ENCODE data around the gene TRAF4.
"Not testable (repeated sequence)": the region's sequence is repeated elsewhere in the genome, so short reads cannot be mapped to it uniquely, and the experiment has no call there.

Gene TRAF4

GRCh38 chr17:28748852-28749515 lies 5.2 kb downstream of the TRAF4 start:
- no peak for DNase-seq (ENCODE audit: low read depth in 2 of 2)

DNA sequence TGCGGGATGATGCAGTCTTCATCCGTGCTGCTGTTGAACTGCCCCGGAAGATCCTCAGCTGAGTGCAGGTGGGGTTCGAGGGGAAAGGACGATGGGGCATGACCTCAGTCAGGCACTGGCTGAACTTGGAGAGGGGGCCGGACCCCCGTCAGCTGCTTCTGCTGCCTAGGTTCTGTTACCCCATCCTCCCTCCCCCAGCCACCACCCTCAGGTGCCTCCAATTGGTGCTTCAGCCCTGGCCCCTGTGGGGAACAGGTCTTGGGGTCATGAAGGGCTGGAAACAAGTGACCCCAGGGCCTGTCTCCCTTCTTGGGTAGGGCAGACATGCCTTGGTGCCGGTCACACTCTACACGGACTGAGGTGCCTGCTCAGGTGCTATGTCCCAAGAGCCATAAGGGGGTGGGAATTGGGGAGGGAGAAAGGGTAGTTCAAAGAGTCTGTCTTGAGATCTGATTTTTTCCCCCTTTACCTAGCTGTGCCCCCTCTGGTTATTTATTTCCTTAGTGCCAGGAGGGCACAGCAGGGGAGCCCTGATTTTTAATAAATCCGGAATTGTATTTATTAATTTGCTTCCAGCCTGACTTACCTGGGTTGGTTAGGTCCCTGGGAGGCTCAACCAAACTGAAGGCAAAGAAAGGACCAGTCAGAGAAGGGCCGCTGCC lies 5.8 kb downstream of the TRAF4 start:
- DNase-seq (ENCODE audit: low read depth in 2 of 2) = no peak

- peak; percentile 81 for DNase-seq (ENCODE audit: low read depth in 2 of 2)
Measured at GRCh38 chr17:28750178-28751047, 6.6 kb downstream of the TRAF4 start.

DNA sequence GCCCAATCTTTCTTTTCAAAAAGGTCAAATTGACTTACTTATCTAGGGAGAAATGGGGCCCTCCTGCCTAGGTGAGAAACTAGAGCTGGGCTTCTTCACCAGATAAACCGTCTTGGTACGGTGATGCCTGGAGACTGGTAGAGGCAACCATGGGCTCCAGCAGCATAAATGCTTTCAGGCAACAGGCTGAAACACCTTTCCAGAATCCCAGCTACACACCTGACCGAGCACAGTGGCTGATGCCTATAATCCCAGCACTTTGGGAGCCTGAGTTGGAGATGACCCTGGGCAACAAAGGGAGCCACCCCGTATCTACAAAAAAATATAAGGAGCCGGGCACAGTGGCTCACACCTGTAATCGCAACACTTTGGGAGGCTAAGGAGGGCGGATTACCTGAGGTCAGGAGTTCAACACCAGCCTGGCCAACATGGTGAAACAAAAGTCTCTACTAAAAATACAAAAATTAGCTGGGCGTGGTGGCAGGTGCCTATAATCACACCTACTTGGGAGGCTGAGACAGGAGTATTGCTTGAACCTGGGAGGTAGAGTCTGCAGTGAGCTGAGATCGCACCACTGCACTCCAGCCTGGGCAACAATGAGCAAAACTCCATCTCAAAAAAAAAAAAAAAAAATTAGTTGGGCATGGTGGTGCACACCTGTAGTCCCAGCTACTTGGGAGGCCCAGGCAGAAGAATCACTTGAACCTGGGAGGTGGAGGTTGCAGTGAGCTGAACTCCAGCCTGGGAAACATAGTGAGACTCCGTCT lies 8.0 kb downstream of the TRAF4 start:
- DNase-seq (ENCODE audit: low read depth in 2 of 2) = no peak

DNA sequence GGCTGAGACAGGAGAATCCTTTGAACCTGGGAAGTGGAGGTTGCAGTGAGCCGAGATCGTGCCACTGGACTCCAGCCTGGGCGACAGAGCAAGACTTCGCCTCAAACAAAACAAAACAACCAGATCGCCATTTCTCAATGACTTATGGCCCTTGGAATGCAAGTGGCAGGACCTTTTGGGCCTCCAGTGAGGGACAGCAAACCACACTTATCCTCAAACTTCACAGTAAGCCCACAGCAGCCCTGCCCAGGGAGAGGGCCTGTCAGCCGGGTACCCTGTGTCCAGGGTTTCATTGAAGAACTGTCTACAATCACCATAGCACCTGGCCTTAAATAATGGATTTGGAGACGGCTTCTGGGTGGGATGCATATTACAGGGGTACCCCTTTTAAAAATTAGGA lies 11.7 kb downstream of the TRAF4 start:
- DNase-seq (ENCODE audit: low read depth in 2 of 2) = no peak

GRCh38 chr17:28756049-28756804 lies 12.4 kb downstream of the TRAF4 start:
- DNase-seq (ENCODE audit: low read depth in 2 of 2) = no peak

DNA sequence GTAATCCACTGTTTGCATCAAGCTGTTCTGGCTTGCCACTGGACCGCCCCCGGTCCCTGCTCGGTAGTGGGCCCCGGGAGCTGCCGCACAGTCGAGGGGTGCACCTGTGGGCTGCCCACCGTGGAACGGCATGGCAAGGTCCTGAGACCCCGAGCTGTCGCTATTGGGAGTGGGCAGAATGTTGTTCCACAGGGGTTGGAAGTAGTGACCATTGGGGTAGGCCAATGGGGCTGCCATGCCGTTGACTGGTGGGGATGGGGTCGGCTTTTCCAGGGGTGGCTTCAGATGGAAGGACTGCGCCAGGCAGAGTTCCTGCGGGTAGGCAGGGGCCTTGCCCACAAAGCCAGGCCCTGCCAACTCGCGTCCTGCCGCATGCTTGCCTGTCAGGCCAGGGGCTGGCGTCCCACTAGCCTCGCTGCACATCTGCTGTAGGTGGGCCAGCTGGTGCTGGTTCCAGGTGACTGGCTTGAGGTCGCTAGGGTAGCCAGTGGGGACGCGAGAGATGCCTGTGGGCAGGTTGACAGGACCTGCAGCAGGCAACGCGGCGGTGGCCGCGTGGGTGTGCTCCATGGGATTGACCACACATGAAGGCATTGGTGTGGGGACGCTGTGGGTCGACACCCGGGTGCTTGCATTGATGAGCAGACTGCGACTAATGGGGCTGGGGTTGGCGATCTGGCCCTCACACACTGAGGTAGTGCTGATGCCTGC lies 14.8 kb downstream of the TRAF4 start:
- DNase-seq (ENCODE audit: low read depth in 2 of 2) = no peak

DNA sequence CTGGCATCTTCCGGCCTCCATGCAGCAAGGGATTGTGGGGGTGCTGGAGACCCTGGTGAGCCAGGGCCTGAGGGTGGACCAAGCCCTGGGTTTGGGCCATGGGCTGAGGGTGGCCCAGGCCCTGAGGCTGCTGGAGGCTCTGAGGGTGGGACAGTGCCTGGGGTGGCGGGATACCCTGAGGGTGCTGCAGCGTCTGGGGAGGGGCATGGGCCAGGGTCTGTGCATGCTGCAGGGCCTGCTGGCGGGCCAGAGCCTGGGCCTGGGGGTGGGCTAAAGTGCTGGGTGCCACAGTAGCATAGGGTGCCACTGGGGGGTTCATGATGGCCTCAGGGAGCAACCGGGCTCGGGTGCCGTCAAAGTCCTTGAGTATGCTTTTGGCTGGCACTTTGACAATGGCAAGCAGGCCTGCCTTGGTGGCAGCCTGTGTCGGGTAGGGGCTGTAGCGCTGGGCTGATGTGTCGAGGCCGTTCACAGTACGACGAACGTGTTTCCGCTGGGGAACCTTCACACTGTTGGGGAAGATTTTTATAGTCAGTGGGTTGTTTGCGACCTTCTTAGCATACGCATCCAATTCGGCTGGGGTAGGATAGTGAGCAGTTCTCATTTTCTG lies 15.6 kb downstream of the TRAF4 start:
- DNase-seq (ENCODE audit: low read depth in 2 of 2) = no peak

DNA sequence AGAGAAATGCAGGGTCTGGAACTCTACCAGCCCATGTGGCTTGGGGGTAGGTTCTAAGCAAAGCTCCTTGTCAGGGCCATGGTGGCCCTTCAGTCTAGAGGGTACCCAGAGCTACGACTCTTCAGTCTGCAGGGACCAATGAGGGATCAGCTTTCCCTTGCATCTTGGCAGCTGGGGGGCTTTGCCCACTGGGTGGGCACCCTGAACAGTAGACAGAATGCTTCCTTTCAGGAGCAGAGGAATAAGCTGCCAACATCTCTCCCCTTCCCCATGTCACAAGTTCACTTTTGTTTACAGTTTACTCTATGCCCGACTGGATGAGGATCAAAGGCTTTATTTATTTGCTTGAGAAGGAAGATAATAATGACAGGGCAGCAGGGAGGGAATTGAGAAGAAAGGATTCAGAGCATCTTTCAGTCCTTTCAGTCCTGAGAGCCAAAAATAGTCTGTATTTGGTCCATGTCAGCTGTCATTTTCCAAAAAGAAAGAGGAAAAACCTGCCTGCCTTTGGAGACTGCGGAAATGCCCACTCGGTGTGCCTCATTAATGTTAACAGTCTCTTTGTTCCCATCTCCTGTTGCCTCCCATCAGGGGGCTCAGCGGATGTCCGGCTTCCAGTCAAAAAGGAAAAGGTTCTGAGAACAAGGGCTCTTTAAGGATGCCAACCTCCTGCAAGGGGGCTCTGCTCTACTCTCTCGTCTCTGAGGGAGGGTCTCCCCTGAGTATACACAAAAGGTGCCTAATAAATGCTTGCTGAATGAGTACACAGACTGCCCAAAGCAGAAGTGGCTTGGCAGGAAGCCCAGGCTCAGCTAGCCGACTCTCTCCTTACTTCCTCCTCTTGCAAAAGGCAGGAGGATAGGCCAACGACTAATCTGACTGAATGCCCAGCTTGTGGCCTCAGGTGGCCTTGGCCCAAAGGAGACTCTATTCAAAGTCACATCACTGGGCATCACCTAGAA lies 17.1 kb downstream of the TRAF4 start:
- no peak for DNase-seq (ENCODE audit: low read depth in 2 of 2)

GRCh38 chr17:28763137-28763799 lies 19.5 kb downstream of the TRAF4 start:
- DNase-seq (ENCODE audit: low read depth in 2 of 2) = no peak

GRCh38 chr17:28763804-28764266 lies 20.0 kb downstream of the TRAF4 start:
- DNase-seq (ENCODE audit: low read depth in 2 of 2) = peak; percentile 65 to 73

DNA sequence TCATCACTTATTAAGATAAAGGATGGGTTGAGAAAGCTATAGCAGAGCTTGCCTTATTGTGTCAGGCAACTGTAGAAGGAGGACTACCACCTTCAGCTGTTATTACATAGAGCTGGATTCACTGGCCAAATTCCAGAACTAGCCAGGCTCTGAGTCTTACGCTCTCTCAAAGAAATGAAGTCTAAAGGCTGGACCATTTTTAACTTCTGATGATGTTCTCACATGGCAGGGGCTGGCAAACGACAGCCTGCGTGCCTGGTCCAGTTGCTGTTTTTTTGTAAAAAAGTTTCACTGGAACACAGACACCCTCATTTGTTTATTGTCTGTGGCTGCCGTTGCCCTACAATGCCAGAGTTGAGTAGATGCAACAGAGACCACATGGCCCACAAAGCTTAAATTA lies 21.2 kb downstream of the TRAF4 start:
- no peak for DNase-seq (ENCODE audit: low read depth in 2 of 2)

GRCh38 chr17:28773736-28774135 lies 29.9 kb downstream of the TRAF4 start:
- DNase-seq (ENCODE audit: low read depth in 2 of 2) = no peak

DNA sequence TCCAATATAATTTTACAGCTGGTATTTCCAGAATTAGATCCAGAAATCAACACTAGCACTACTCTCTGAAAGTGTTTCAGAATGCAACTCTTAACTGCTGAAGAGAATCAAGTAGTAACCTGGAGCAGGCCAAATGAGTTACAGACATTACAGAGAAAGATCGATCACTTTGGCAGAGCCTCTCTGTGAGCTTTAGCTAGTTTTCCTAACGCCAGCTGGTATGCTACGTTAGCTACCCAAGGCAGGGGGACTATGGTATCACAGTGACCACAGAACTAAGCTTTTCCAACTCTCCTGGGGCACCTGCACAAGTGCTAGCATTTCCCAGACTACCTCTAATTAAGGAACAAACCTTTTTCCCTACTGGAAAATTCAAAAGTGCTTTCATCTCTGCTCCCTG lies 30.4 kb downstream of the TRAF4 start:
- no peak for DNase-seq (ENCODE audit: low read depth in 2 of 2)

- DNase-seq (ENCODE audit: low read depth in 2 of 2) = no peak
Measured at GRCh38 chr17:28777178-28777577, 33.4 kb downstream of the TRAF4 start.

DNA sequence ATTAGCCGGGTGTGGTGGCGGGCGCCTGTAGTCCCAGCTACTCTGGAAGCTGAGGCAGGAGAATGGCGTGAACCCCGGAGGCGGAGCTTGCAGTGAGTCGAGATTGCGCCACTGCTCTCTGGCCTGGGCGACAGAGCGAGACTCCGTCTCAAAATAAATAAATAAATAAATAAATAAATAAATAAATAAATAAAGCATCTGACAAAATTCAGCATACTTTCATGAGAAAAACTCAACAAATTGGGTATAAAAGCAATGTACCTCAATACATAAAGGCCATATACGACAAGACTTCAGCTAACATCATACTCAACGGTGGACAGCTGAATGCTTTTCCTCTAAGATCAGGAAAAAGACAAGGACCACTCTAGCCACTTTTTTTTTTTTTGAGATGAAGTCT lies 35.8 kb downstream of the TRAF4 start:
- DNase-seq (ENCODE audit: low read depth in 2 of 2) = not testable (repeated sequence)

- DNase-seq (ENCODE audit: low read depth in 2 of 2) = no peak
Measured at GRCh38 chr17:28783161-28783560, 39.4 kb downstream of the TRAF4 start.

DNA sequence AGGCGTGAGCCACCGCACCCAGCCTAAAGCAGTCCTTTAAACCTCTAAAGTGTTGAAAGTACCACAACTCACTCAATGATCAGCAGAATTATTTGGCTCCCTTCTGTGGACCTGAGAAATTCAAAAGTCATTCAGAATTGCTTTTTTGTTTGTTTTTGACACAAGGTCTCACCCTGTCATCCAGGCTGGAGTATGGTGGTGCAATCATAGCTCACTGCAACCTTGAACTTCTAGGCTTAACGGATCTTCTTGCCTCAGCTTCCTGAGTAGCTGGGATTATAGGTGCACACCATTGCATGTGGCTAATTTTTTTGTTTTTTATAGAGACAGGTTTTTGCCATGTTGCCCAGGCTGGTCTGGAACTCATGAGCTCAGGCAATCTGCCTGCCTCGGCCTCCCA lies 44.3 kb downstream of the TRAF4 start:
- DNase-seq (ENCODE audit: low read depth in 2 of 2) = no peak

Data from stimulated activated CD4-positive, alpha-beta T cell treated with anti-CD3 and anti-CD28 coated beads, Interleukin-1b, Interleukin-23, amount 100 ng/mL, for 4 hours (primary cell).